Testis (tissue), 2 donors: Measurements from ENCODE around the gene NPFF.

Experiments
- POLR2A ChIP-seq: fragments of 450-650 bp; IDR thresholded peaks from one replicate; pipeline ENCODE4 v1.6.1; 2017; ENCODE audit warnings: antibody characterized with exemption, mild to moderate bottlenecking, moderate library complexity
- TF ChIP-seq, protein P1 (sequence below), 3 experiments: fragments of 450-650 bp in 2 of 3; fragments of 200-600 bp in 1 of 3; sonication (generic) in 1 of 3; IDR thresholded peaks; one replicate each; pipeline ENCODE4 v1.5.1; 2016 to 2019; ENCODE audit warnings: antibody characterized with exemption in 3 of 3, mild to moderate bottlenecking in 2 of 3, moderate library complexity in 1 of 3

- no peak for TF ChIP-seq POLR2A
- TF ChIP-seq, protein P1, sequence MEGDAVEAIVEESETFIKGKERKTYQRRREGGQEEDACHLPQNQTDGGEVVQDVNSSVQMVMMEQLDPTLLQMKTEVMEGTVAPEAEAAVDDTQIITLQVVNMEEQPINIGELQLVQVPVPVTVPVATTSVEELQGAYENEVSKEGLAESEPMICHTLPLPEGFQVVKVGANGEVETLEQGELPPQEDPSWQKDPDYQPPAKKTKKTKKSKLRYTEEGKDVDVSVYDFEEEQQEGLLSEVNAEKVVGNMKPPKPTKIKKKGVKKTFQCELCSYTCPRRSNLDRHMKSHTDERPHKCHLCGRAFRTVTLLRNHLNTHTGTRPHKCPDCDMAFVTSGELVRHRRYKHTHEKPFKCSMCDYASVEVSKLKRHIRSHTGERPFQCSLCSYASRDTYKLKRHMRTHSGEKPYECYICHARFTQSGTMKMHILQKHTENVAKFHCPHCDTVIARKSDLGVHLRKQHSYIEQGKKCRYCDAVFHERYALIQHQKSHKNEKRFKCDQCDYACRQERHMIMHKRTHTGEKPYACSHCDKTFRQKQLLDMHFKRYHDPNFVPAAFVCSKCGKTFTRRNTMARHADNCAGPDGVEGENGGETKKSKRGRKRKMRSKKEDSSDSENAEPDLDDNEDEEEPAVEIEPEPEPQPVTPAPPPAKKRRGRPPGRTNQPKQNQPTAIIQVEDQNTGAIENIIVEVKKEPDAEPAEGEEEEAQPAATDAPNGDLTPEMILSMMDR (IDR thresholded peaks at IDR 0.05): no peak
Observed at GRCh38 chr12:53479331-53479730, 28.0 kb downstream of the NPFF start.
